Stimulated activated effector memory CD8-positive, alpha-beta T cell treated with anti-CD3 and anti-CD28 coated beads, Interleukin-12 subunit alpha, Interleukin-12 subunit beta, amount 100 ng/mL, for 72 hours (primary cell): ENCODE measurements around the gene SDR39U1.

ENCODE experiments used
- ATAC-seq: fragments of 150-1000 bp; cut with Tn5 transposase; 2 replicates; pipeline ENCODE4 v1.10.0; 2021
- DNase-seq, 2 donors: peaks; one replicate each; pipeline ENCODE4 v3.0.0; 2021 to 2022; ENCODE audit warnings: low spot score in 2 of 2
- H3K27ac Mint-ChIP-seq: one replicate; pipeline ENCODE4 v1.8.0; 2022; ENCODE audit warnings: mild to moderate bottlenecking, mixed read lengths
- H3K36me3 Mint-ChIP-seq: one replicate; pipeline ENCODE4 v1.8.0; 2022; ENCODE audit warnings: mild to moderate bottlenecking, mixed read lengths
- H3K4me1 Mint-ChIP-seq: one replicate; pipeline ENCODE4 v1.8.0; 2022; ENCODE audit warnings: mixed read lengths
- H3K4me3 Mint-ChIP-seq: one replicate; pipeline ENCODE4 v1.8.0; 2022; ENCODE audit warnings: mild to moderate bottlenecking, mixed read lengths
- H3K9me3 Mint-ChIP-seq: one replicate; pipeline ENCODE4 v1.8.0; 2022; ENCODE audit warnings: mixed read lengths

SDR39U1 gene

GRCh38 chr14:24414077-24414476 is 28.5 kb downstream of the SDR39U1 start:
- H3K27ac Mint-ChIP-seq, result peak overlapping the region; percentile 16
- DNase-seq (no peak), ATAC-seq (no peak)
- no peak overlapping the region for H3K4me3 Mint-ChIP-seq
- no peaks in the 10 kb centered on the region for H3K9me3 Mint-ChIP-seq
- no peaks in the 10 kb centered on the region for H3K36me3 Mint-ChIP-seq
- H3K4me1 Mint-ChIP-seq, result no peaks in the 10 kb centered on the region

GRCh38 chr14:24411443-24412389 is 30.9 kb downstream of the SDR39U1 start:
- DNase-seq (no peak), ATAC-seq (peak; percentile 39)
- H3K4me1 Mint-ChIP-seq, result no peaks in the 10 kb centered on the region
- no peak overlapping the region for H3K4me3 Mint-ChIP-seq
- no peaks in the 10 kb centered on the region for H3K36me3 Mint-ChIP-seq
- no peak overlapping the region for H3K27ac Mint-ChIP-seq
- no peaks in the 10 kb centered on the region for H3K9me3 Mint-ChIP-seq

- no peak overlapping the region for H3K27ac Mint-ChIP-seq
Measured at GRCh38 chr14:24409956-24410355, 32.6 kb downstream of the SDR39U1 start.

GRCh38 chr14:24409192-24409591 is 33.4 kb downstream of the SDR39U1 start:
- no peaks in the 10 kb centered on the region for H3K4me1 Mint-ChIP-seq
- H3K9me3 Mint-ChIP-seq, result no peaks in the 10 kb centered on the region
- no peaks in the 10 kb centered on the region for H3K36me3 Mint-ChIP-seq
- no peak overlapping the region for H3K27ac Mint-ChIP-seq
- H3K4me3 Mint-ChIP-seq, result no peak overlapping the region
- no peak for ATAC-seq
- no peak for DNase-seq

More at GRCh38 chr14:24409956-24410355, 32.6 kb downstream of the SDR39U1 start:
- ATAC-seq (no peak), DNase-seq (no peak)
- Mint-ChIP-seq H3K9me3 (no peaks in the 10 kb centered on the region), H3K36me3 (no peaks in the 10 kb centered on the region), H3K4me3 (no peak overlapping the region), H3K4me1 (no peaks in the 10 kb centered on the region)

GRCh38 chr14:24408764-24409163 is 33.8 kb downstream of the SDR39U1 start:
- DNase-seq, result no peak
- Mint-ChIP-seq H3K9me3 (no peaks in the 10 kb centered on the region), H3K27ac (no peak overlapping the region), H3K4me3 (no peak overlapping the region), H3K4me1 (no peaks in the 10 kb centered on the region), H3K36me3 (no peaks in the 10 kb centered on the region)
- ATAC-seq, result no peak

- no peaks in the 10 kb centered on the region for H3K36me3 Mint-ChIP-seq
- no peak for DNase-seq
- no peak overlapping the region for H3K4me3 Mint-ChIP-seq
- H3K9me3 Mint-ChIP-seq, result no peaks in the 10 kb centered on the region
- ATAC-seq, result no peak
- no peak overlapping the region for H3K27ac Mint-ChIP-seq
- no peaks in the 10 kb centered on the region for H3K4me1 Mint-ChIP-seq
Measured at GRCh38 chr14:24407608-24408325, 34.8 kb downstream of the SDR39U1 start.

GRCh38 chr14:24406416-24406815 is 36.2 kb downstream of the SDR39U1 start:
- no peak for DNase-seq
- H3K9me3 Mint-ChIP-seq, result no peaks in the 10 kb centered on the region
- H3K4me3 Mint-ChIP-seq, result no peak overlapping the region
- H3K4me1 Mint-ChIP-seq, result no peaks in the 10 kb centered on the region
- no peak for ATAC-seq
- no peaks in the 10 kb centered on the region for H3K36me3 Mint-ChIP-seq
- no peak overlapping the region for H3K27ac Mint-ChIP-seq

GRCh38 chr14:24404814-24405213 is 37.8 kb downstream of the SDR39U1 start:
- Mint-ChIP-seq H3K4me1 (peaks cover 5% of the 10 kb centered on the region), H3K27ac (no peak overlapping the region), H3K9me3 (no peaks in the 10 kb centered on the region), H3K4me3 (no peak overlapping the region), H3K36me3 (no peaks in the 10 kb centered on the region)
- no peak for DNase-seq
- no peak for ATAC-seq

- H3K27ac Mint-ChIP-seq, result no peak overlapping the region
Measured at GRCh38 chr14:24403294-24403998, 39.1 kb downstream of the SDR39U1 start.

GRCh38 chr14:24401810-24402702 is 40.5 kb downstream of the SDR39U1 start:
- Mint-ChIP-seq H3K4me3 (no peak overlapping the region), H3K27ac (no peak overlapping the region), H3K4me1 (peaks cover 11% of the 10 kb centered on the region), H3K9me3 (no peaks in the 10 kb centered on the region), H3K36me3 (no peaks in the 10 kb centered on the region)
- no peak for DNase-seq
- ATAC-seq, result no peak

More at GRCh38 chr14:24403294-24403998, 39.1 kb downstream of the SDR39U1 start:
- DNase-seq, result no peak
- ATAC-seq, result no peak
- Mint-ChIP-seq H3K9me3 (no peaks in the 10 kb centered on the region), H3K4me3 (no peak overlapping the region), H3K4me1 (peaks cover 11% of the 10 kb centered on the region), H3K36me3 (no peaks in the 10 kb centered on the region)

- H3K27ac Mint-ChIP-seq, result peak overlapping the region; percentile 40
- no peak for DNase-seq
- H3K4me1 Mint-ChIP-seq, result peaks cover 11% of the 10 kb centered on the region
- H3K36me3 Mint-ChIP-seq, result no peaks in the 10 kb centered on the region
- peak overlapping the region; percentile 68 for H3K4me3 Mint-ChIP-seq
- ATAC-seq, result no peak
- H3K9me3 Mint-ChIP-seq, result no peaks in the 10 kb centered on the region
Measured at GRCh38 chr14:24399999-24400718, 42.4 kb downstream of the SDR39U1 start.

- H3K36me3 Mint-ChIP-seq, result no peaks in the 10 kb centered on the region
- ATAC-seq (no peak), DNase-seq (no peak)
- H3K4me1 Mint-ChIP-seq, result peaks cover 11% of the 10 kb centered on the region
- H3K27ac Mint-ChIP-seq, result peak overlapping the region; percentile 40
- H3K4me3 Mint-ChIP-seq, result peak overlapping the region; percentile 68
- no peaks in the 10 kb centered on the region for H3K9me3 Mint-ChIP-seq
Measured at GRCh38 chr14:24399447-24399822, 43.1 kb downstream of the SDR39U1 start.

- peak; percentile 70 for ATAC-seq
Measured at GRCh38 chr14:24398653-24399446, 43.7 kb downstream of the SDR39U1 start, which contains the start of gene NYNRIN. Gene NYNRIN, plus strand, starts transcription at chr14:24399003. Its CDS starts 244 bp downstream, at chr14:24399247.

More at GRCh38 chr14:24398653-24399446, 43.7 kb downstream of the SDR39U1 start, which contains the start of gene NYNRIN:
- Mint-ChIP-seq H3K36me3 (no peaks in the 10 kb centered on the region), H3K4me1 (peaks cover 11% of the 10 kb centered on the region), H3K9me3 (no peaks in the 10 kb centered on the region), H3K27ac (peak within 1 kb of the TSS; percentile 40), H3K4me3 (peak within 1 kb of the TSS; percentile 68)
- DNase-seq, result no peak
